K562 (cell line): ENCODE measurements around the gene CGREF1. TPM values are rescaled to one million over a fixed set of nuclear protein-coding genes. Genes with fewer than 3 reads are reported as not detected.

Source experiments
- ATAC-seq: fragments of 200-7000 bp; cut with Tn5 transposase; 3 replicates; pipeline ENCODE4 v1.9.1; 2020; ENCODE audit warnings: moderate library complexity
- BruUV-seq: library from RNA; stranded (reverse); fragments of 400-500 nt; replicated peaks from 2 replicates; lab custom pipeline; 2021; lab: Mats Ljungman, UMichigan
- CTCF ChIA-PET: fragments of 300-600 bp; formaldehyde crosslinking; extraction: SDS; loops from one replicate; lab custom pipeline; 2021; ENCODE audit warnings: low intra/inter-chr PET ratio; lab: Yijun Ruan, JAX
- POLR2A ChIA-PET: fragments of 300-600, 350-650 bp; sonication (Branson Sonifier 250); formaldehyde crosslinking; extraction: SDS; loops from one replicate; lab custom pipeline; 2021; ENCODE audit warnings: antibody characterized with exemption, inconsistent platforms; lab: Yijun Ruan, JAX
- DNase-seq, 4 experiments: peaks; one replicate each; pipeline versions ENCODE4 v3.0.0 to v3.0.0-alpha.2; 2011 to 2018; ENCODE audit warnings: low spot score in 3 of 4, mixed read lengths in 3 of 4; ENCODE audit errors: extremely low read depth in 1 of 4
- FAIRE-seq: peaks from 2 replicates; lab custom pipeline; 2011; peaks lifted over from hg19 to GRCh38; lab: Jason Lieb, UNC
- H2AFZ ChIP-seq: 2 replicates; pipeline ENCODE4 v1.6.0; 2011; ENCODE audit warnings: low read depth, low read length, control low read depth, inconsistent platforms
- H3K27ac ChIP-seq: fragments of 200-600 bp; 3 replicates; pipeline ENCODE4 v1.8.0; 2011; ENCODE audit warnings: low read depth, mild to moderate bottlenecking, control low read depth, inconsistent platforms, low read length, moderate library complexity, mixed read lengths; ENCODE audit errors: extremely low read depth
- H3K27me3 ChIP-seq, 2 experiments: fragments of 300-600 bp in 1 of 2; 2 replicates in 1 of 2; 3 replicates in 1 of 2; pipeline versions ENCODE4 v1.6.0 to v1.8.0; 2011; ENCODE audit warnings: inconsistent platforms in 2 of 2, low read length in 2 of 2, mild to moderate bottlenecking in 1 of 2, mixed read lengths in 1 of 2, moderate library complexity in 1 of 2; ENCODE audit not compliant: control insufficient read depth in 2 of 2, insufficient read depth in 2 of 2
- H3K36me3 ChIP-seq: fragments of 300-600 bp; 3 replicates; pipeline ENCODE4 v1.8.0; 2011; ENCODE audit warnings: mild to moderate bottlenecking, low read length, inconsistent platforms; ENCODE audit not compliant: control insufficient read depth, insufficient read depth
- H3K4me1 ChIP-seq, 2 experiments: fragments of 200-600 bp in 1 of 2; replicated peaks in 1 of 2; 2 replicates in 1 of 2; 3 replicates in 1 of 2; pipeline versions ENCODE4 v1.5.1 to v1.8.0; 2011; ENCODE audit warnings: inconsistent platforms in 2 of 2, low read length in 2 of 2, mild to moderate bottlenecking in 1 of 2, mixed read lengths in 1 of 2, moderate library complexity in 1 of 2; ENCODE audit not compliant: control insufficient read depth in 2 of 2, insufficient read depth in 2 of 2
- H3K4me2 ChIP-seq: 2 replicates; pipeline ENCODE4 v1.6.1; 2011; ENCODE audit warnings: low read length, control low read depth, inconsistent platforms, mixed read lengths; ENCODE audit not compliant: insufficient read depth
- H3K4me3 ChIP-seq: fragments of 200-600 bp; sonication (generic), shearing (Covaris generic); 2 replicates; pipeline ENCODE4 v1.5.1; 2016; ENCODE audit warnings: control low read depth, inconsistent platforms
- H3K79me2 ChIP-seq: fragments of 200-600 bp; 3 replicates; pipeline ENCODE4 v1.8.0; 2011; ENCODE audit warnings: low read length, inconsistent platforms; ENCODE audit not compliant: control insufficient read depth, insufficient read depth
- H3K9ac ChIP-seq, 2 experiments: 2 replicates each; pipeline versions ENCODE4 v1.6.0 to v1.6.1; 2011; ENCODE audit warnings: low read depth in 2 of 2, low read length in 2 of 2, control low read depth in 1 of 2, inconsistent platforms in 1 of 2, mild to moderate bottlenecking in 1 of 2, mixed read lengths in 1 of 2; ENCODE audit not compliant: insufficient read depth in 1 of 2
- H3K9me1 ChIP-seq: one replicate; pipeline ENCODE4 v1.6.0; 2011; ENCODE audit warnings: inconsistent platforms, mild to moderate bottlenecking, low read length, moderate library complexity; ENCODE audit not compliant: control insufficient read depth, insufficient read depth
- H3K9me3 ChIP-seq: replicated peaks from 2 replicates; pipeline ENCODE4 v1.5.1; 2011; ENCODE audit warnings: low read depth, low read length, inconsistent platforms; ENCODE audit not compliant: control insufficient read depth, insufficient read depth
- H4K20me1 ChIP-seq: replicated peaks from 2 replicates; pipeline ENCODE4 v1.6.1; 2011; ENCODE audit warnings: low read length, inconsistent platforms, mixed read lengths; ENCODE audit not compliant: control insufficient read depth, insufficient read depth
- ADNP ChIP-seq: fragments of 200-800 bp; sonication (Bioruptor generic); IDR thresholded peaks from 2 replicates; pipeline ENCODE4 v1.6.1; 2016; ENCODE audit warnings: missing genetic modification characterization, missing compliant biosample characterization
- CBX5 ChIP-seq: IDR thresholded peaks from 2 replicates; pipeline ENCODE4 v1.6.1; 2014; ENCODE audit warnings: low read depth, borderline replicate concordance
- HCFC1 ChIP-seq: IDR thresholded peaks from 2 replicates; pipeline ENCODE4 v1.6.1; 2012; ENCODE audit warnings: low read depth, low read length, improper control_type of control experiment
- HMG20A ChIP-seq: fragments of 450-650 bp; formaldehyde crosslinking; conservative IDR thresholded peaks from 2 replicates; pipeline ENCODE4 v1.4.0; 2020; ENCODE audit warnings: mild to moderate bottlenecking, mixed read lengths
- KAT8 ChIP-seq: fragments of 450-650 bp; IDR thresholded peaks from 2 replicates; pipeline ENCODE4 v1.6.1; 2016; ENCODE audit warnings: low read depth, mild to moderate bottlenecking
- WGBS: fragments of 100-300 bp; shearing (Covaris generic); methylation state at CpG from one replicate; pipeline ENCODE4 v1.1.6; 2016; ENCODE audit warnings: low coverage, mixed read lengths; ENCODE audit not compliant: insufficient coverage; ENCODE audit errors: missing lambda C conversion rate; 5-methylcytosine and 5-hydroxymethylcytosine counted together
- in situ Hi-C: fragments of 300-500 bp; cut with MboI; formaldehyde crosslinking; loops from 4 replicates; pipeline ENCODE4 v1.15.0; 2018; ENCODE audit warnings: inconsistent platforms, mixed read lengths
- intact Hi-C: fragments of 100-400 bp; cut with micrococcal nuclease; formaldehyde crosslinking; loops from 2 replicates; pipeline ENCODE4 v1.14.2; 2022
- polyA plus RNA-seq, 8 experiments: library from polyadenylated mRNA; depleted of rRNA in 4 of 8; stranded (reverse) in 5 of 8; unstranded in 3 of 8; fragments of >200 nt; fragmentation: Nextera tagmentation in 2 of 8; fragmentation: Illumina TruSeq in 1 of 8; extraction: Ambion mirVana in 2 of 8; extraction: Trizol in 1 of 8; gene quantifications; 2 replicates each; pipeline versions ENCODE4 v1.2.1 to v1.2.3, GENCODE V29; 2011 to 2014; ENCODE audit warnings: inconsistent platforms in 1 of 8, missing spikeins in 1 of 8
- total RNA-seq, 7 experiments: library from RNA; depleted of rRNA in 6 of 7; stranded (reverse); fragments of >200 nt in 6 of 7; fragmentation: Illumina TruSeq in 2 of 7; extraction: Trizol in 2 of 7; gene quantifications; 2 replicates each; pipeline versions ENCODE4 v1.2.1 to v1.2.3, GENCODE V29; 2011 to 2021; ENCODE audit warnings: low replicate concordance in 1 of 7
- TF ChIP-seq, protein P1 (sequence below), 2 experiments: fragments of 450-650 bp; IDR thresholded peaks; 2 replicates each; pipeline ENCODE4 v1.6.1; 2016; ENCODE audit warnings: mild to moderate bottlenecking in 2 of 2, borderline replicate concordance in 1 of 2, low read depth in 1 of 2, moderate library complexity in 1 of 2
- TF ChIP-seq, protein P2 (sequence below): fragments of 450-650 bp; IDR thresholded peaks from 2 replicates; pipeline ENCODE4 v1.6.1; 2017; ENCODE audit warnings: mild to moderate bottlenecking, moderate library complexity

Gene CGREF1
- total and polyA plus RNA-seq, 9 of the 15 experiments (the other 6 are each of a cell fraction or from before 2014, with no cell fraction given), result 0.07 to 0.50 (median 0.37) TPM

DNA sequence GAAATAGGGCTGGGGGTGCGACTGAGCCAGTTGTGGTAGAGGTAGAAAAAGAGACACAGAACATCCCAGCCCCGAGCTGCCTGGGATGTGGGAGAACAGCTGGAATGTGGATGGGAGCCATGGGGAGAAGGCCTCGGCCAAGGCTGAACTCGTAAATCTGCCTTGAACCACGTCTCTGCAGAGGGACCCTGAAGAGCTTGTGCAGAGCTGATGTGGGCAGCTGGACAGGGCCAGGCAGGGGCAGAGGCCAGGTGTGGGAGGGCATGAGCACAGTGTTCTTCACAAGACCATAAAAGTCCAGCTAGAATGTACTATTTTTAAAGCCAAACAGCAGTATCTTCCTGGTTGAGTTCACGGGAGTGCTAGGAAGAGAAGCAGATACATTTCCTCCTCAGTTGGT lies 35.6 kb upstream of the CGREF1 start:
- Histone ChIP-seq H3K27ac (no peak overlapping the region), H2AFZ (0 out of 2 replicates have a peak overlapping the region, but pooled peaks have one; percentile 12), H4K20me1 (no peaks in the 10 kb centered on the region), H3K9me3 (no peaks in the 10 kb centered on the region), H3K9ac (no peak overlapping the region), H3K79me2 (no peaks in the 10 kb centered on the region), H3K4me3 (no peak overlapping the region), H3K4me2 (no peak overlapping the region), H3K9me1 (no peaks in the 10 kb centered on the region), H3K36me3 (no peaks in the 10 kb centered on the region), H3K27me3 (peaks cover 0 to 3% of the 10 kb centered on the region in 2 experiments; a peak in 2 of 5 replicates), H3K4me1 (peaks cover 0 to 21% of the 10 kb centered on the region in 2 experiments; a peak in 2 of 5 replicates)
- no peak for FAIRE-seq
- intact Hi-C loops (no loop called here), in situ Hi-C loops (no loop called here)
- CTCF ChIA-PET, result no interaction called here
- POLR2A ChIA-PET, result interaction anchor here (1.2 kb wide), 1 partner anchor 13 kb away, joined by 3 read pairs; no protein-coding TSS in a partner anchor
- no TSS peak for BruUV-seq
- TF ChIP-seq ADNP (tag) (no peak), HCFC1 (no peak), CBX5 (no peak), KAT8 (no peak), HMG20A (CRISPR knock-in tag) (no peak)
- TF ChIP-seq, protein P1, sequence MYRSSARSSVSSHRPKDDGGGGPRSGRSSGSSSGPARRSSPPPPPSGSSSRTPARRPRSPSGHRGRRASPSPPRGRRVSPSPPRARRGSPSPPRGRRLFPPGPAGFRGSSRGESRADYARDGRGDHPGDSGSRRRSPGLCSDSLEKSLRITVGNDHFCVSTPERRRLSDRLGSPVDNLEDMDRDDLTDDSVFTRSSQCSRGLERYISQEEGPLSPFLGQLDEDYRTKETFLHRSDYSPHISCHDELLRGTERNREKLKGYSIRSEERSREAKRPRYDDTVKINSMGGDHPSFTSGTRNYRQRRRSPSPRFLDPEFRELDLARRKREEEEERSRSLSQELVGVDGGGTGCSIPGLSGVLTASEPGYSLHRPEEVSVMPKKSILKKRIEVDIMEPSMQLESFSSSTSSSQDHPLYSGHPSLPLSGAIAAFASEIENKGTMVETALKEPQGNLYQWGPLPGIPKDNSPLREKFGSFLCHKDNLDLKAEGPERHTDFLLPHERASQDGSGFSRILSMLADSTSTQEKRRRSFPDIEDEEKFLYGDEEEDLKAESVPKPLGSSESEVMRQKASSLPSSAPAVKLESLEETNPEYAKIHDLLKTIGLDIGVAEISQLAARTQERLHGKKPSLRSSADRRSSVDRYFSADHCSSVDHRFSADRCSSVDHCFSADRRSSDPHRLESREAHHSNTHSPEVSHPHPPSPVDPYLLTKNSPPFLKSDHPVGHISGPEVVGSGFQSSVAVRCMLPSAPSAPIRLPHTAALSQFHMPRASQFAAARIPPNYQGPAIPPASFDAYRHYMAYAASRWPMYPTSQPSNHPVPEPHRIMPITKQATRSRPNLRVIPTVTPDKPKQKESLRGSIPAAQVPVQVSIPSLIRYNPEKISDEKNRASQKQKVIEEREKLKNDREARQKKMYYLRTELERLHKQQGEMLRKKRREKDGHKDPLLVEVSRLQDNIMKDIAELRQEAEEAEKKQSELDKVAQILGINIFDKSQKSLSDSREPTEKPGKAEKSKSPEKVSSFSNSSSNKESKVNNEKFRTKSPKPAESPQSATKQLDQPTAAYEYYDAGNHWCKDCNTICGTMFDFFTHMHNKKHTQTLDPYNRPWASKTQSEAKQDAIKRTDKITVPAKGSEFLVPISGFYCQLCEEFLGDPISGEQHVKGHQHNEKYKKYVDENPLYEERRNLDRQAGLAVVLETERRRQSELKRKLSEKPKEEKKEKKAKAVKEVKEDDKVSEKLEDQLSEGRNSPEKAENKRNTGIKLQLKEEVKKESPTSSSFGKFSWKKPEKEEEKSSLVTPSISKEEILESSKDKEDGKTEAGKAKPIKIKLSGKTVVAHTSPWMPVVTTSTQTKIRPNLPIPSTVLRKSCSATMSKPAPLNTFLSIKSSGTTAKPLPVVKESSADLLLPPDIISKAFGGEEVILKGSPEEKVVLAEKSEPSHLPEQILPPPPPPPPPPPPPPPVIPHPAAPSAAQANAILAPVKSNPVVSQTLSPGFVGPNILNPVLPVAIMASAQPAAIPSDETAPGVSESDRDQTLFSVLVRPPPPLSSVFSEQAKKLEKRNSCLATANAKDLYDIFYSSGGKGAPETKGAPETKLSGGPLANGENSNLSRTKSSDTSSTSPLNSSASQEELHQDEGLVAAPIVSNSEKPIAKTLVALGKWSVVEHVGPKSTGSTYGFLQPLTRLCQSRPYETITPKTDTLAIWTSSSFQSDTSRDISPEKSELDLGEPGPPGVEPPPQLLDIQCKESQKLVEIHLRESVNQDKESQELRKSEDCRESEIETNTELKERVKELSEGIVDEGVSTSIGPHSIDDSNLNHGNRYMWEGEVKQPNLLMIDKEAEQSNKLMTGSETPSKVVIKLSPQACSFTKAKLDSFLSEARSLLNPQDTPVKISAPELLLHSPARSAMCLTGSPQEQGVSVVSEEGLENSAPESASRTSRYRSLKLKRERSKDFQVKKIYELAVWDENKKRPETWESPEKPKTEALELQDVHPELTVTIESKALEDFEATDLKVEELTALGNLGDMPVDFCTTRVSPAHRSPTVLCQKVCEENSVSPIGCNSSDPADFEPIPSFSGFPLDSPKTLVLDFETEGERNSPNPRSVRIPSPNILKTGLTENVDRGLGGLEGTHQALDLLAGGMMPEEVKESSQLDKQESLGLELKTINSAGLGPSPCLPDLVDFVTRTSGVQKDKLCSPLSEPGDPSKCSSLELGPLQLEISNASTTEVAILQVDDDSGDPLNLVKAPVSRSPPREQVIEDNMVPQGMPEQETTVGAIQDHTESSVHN (IDR thresholded peaks at IDR 0.05; ENCODE audit: borderline replicate concordance in 1 of 2, low read depth in 1 of 2), result no peak
- TF ChIP-seq, protein P2, sequence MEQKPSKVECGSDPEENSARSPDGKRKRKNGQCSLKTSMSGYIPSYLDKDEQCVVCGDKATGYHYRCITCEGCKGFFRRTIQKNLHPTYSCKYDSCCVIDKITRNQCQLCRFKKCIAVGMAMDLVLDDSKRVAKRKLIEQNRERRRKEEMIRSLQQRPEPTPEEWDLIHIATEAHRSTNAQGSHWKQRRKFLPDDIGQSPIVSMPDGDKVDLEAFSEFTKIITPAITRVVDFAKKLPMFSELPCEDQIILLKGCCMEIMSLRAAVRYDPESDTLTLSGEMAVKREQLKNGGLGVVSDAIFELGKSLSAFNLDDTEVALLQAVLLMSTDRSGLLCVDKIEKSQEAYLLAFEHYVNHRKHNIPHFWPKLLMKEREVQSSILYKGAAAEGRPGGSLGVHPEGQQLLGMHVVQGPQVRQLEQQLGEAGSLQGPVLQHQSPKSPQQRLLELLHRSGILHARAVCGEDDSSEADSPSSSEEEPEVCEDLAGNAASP, result no peak
- no peak for ATAC-seq
- WGBS, result 29% methylated on average over 6 of the region's 6 CpGs
- DNase-seq, result no peak
